NCI-H2107 treated with DMSO at 0.1 percent for 48 hours (cell line): ENCODE results near the gene DNAAF5.
"Not testable (repeated sequence)": the region's sequence is repeated elsewhere in the genome, so short reads cannot be mapped to it uniquely, and the experiment has no call there.

Experiments
- DNase-seq: peaks from one replicate; lab custom pipeline; 2025; ENCODE audit not compliant: unreplicated experiment; lab: John Stamatoyannopoulos, UW

DNAAF5 gene

GRCh38 chr7:745431-746154 lies 19.1 kb downstream of the DNAAF5 start:
- DNase-seq = no peak

GRCh38 chr7:746155-747061 lies 19.9 kb downstream of the DNAAF5 start:
- DNase-seq = no peak

- no peak for DNase-seq
Observed at GRCh38 chr7:747186-747585, 20.7 kb downstream of the DNAAF5 start.

- no peak for DNase-seq
Observed at GRCh38 chr7:748446-748845, 21.9 kb downstream of the DNAAF5 start.

- no peak for DNase-seq
Observed at GRCh38 chr7:749140-749551, 22.6 kb downstream of the DNAAF5 start.

- DNase-seq = no peak
Observed at GRCh38 chr7:750111-750905, 23.8 kb downstream of the DNAAF5 start.

GRCh38 chr7:751826-752225 lies 25.3 kb downstream of the DNAAF5 start:
- no peak for DNase-seq

GRCh38 chr7:752256-752655 lies 25.8 kb downstream of the DNAAF5 start:
- DNase-seq = not testable (repeated sequence)

GRCh38 chr7:753190-753589 lies 26.7 kb downstream of the DNAAF5 start:
- no peak for DNase-seq

- DNase-seq = no peak
Observed at GRCh38 chr7:754531-755412, 28.3 kb downstream of the DNAAF5 start.

GRCh38 chr7:755413-755805 lies 28.9 kb downstream of the DNAAF5 start:
- DNase-seq = no peak

- no peak for DNase-seq
Observed at GRCh38 chr7:756231-756927, 29.9 kb downstream of the DNAAF5 start.

- DNase-seq = no peak
Observed at GRCh38 chr7:756928-757560, 30.5 kb downstream of the DNAAF5 start.

GRCh38 chr7:757741-758163 lies 31.3 kb downstream of the DNAAF5 start:
- DNase-seq = no peak

- no peak for DNase-seq
Observed at GRCh38 chr7:759569-759968, 33.1 kb downstream of the DNAAF5 start.

GRCh38 chr7:760006-760405 lies 33.5 kb downstream of the DNAAF5 start:
- DNase-seq = no peak

GRCh38 chr7:761101-761500 lies 34.6 kb downstream of the DNAAF5 start:
- no peak for DNase-seq

- DNase-seq = no peak
Observed at GRCh38 chr7:761631-762030, 35.1 kb downstream of the DNAAF5 start.

- DNase-seq = no peak
Observed at GRCh38 chr7:762885-763284, 36.4 kb downstream of the DNAAF5 start.
